HepG2 (cell line): Measurements from ENCODE around the gene ANKRD52. TPM values are rescaled to one million over a fixed set of nuclear protein-coding genes. Genes with fewer than 3 reads are reported as not detected.

Experiments used
- ATF6 ChIP-seq: sonication (generic); formaldehyde crosslinking; conservative IDR thresholded peaks from 2 replicates; pipeline ENCODE4 v1.4.0; 2020; ENCODE audit warnings: missing genetic modification reagents
- BRCA1 ChIP-seq: sonication (generic); formaldehyde crosslinking; IDR thresholded peaks from 2 replicates; pipeline ENCODE4 v1.4.0; 2020; ENCODE audit warnings: missing genetic modification reagents
- HNRNPLL ChIP-seq: fragments of 200-400 bp; formaldehyde crosslinking; IDR thresholded peaks from 2 replicates; pipeline ENCODE4 v1.6.1; 2017; ENCODE audit warnings: mild to moderate bottlenecking, low read depth, low read length; ENCODE audit not compliant: poor library complexity, severe bottlenecking
- MXI1 ChIP-seq: IDR thresholded peaks from 3 replicates; pipeline ENCODE4 v1.6.1; 2012; ENCODE audit warnings: low read depth, low read length, inconsistent platforms, borderline replicate concordance
- SMAD9 ChIP-seq: sonication (generic); formaldehyde crosslinking; IDR thresholded peaks from 2 replicates; pipeline ENCODE4 v1.5.1; 2020; ENCODE audit warnings: mild to moderate bottlenecking, missing genetic modification reagents
- SOX5 ChIP-seq: IDR thresholded peaks from 2 replicates; pipeline ENCODE4 v1.6.1; 2016; ENCODE audit warnings: borderline replicate concordance
- STAT6 ChIP-seq: sonication (generic); formaldehyde crosslinking; IDR thresholded peaks from 2 replicates; pipeline ENCODE4 v1.4.0; 2020; ENCODE audit warnings: missing genetic modification reagents, mild to moderate bottlenecking, borderline replicate concordance
- ZKSCAN8 ChIP-seq: IDR thresholded peaks from 2 replicates; pipeline ENCODE4 v1.6.1; 2016; ENCODE audit warnings: borderline replicate concordance, missing genetic modification reagents, missing compliant biosample characterization
- ZMAT3 ChIP-seq: sonication (generic); formaldehyde crosslinking; conservative IDR thresholded peaks from 2 replicates; pipeline ENCODE4 v1.7.0; 2021; ENCODE audit warnings: missing genetic modification reagents
- ZNF142 ChIP-seq: sonication (generic); formaldehyde crosslinking; IDR thresholded peaks from 2 replicates; pipeline ENCODE4 v1.4.0; 2020; ENCODE audit warnings: missing genetic modification reagents
- ZNF24 ChIP-seq: fragments of 450-650 bp; IDR thresholded peaks from 2 replicates; pipeline ENCODE4 v1.6.1; 2017; ENCODE audit warnings: antibody characterized with exemption, mild to moderate bottlenecking
- ZNF296 ChIP-seq: sonication (generic); formaldehyde crosslinking; conservative IDR thresholded peaks from 2 replicates; pipeline ENCODE4 v1.5.0; 2020; ENCODE audit warnings: mild to moderate bottlenecking, missing genetic modification reagents
- ZNF512B ChIP-seq: sonication (generic); formaldehyde crosslinking; IDR thresholded peaks from 2 replicates; pipeline ENCODE4 v1.5.1; 2020; ENCODE audit warnings: missing genetic modification reagents, mild to moderate bottlenecking, borderline replicate concordance
- ZNF883 ChIP-seq: sonication (generic); formaldehyde crosslinking; IDR thresholded peaks from 2 replicates; pipeline ENCODE4 v1.5.1; 2020; ENCODE audit warnings: mild to moderate bottlenecking, missing genetic modification reagents; ENCODE audit errors: not compliant biosample characterization
- polyA plus RNA-seq, 8 experiments: library from polyadenylated mRNA; depleted of rRNA in 3 of 8; stranded (reverse) in 7 of 8; unstranded in 1 of 8; fragments of >200 nt; fragmentation: Illumina TruSeq in 4 of 8; extraction: Trizol in 4 of 8; gene quantifications; 2 replicates each; pipeline versions ENCODE4 v1.2.1 to v1.2.3, GENCODE V29; 2011 to 2016; ENCODE audit warnings: low read depth in 4 of 8, missing spikeins in 1 of 8, mixed read lengths in 1 of 8; ENCODE audit not compliant: insufficient read depth in 1 of 8
- total RNA-seq, 5 experiments: library from RNA; depleted of rRNA; stranded (reverse); fragments of >200 nt; fragmentation: Illumina TruSeq; extraction: Trizol; gene quantifications; 2 replicates each; pipeline ENCODE4 v1.2.3, GENCODE V29; 2016; ENCODE audit warnings: low read depth in 1 of 5

Gene ANKRD52
- total and polyA plus RNA-seq, 2 of the 13 experiments (the other 11 are each of a cell fraction or from before 2014, with no cell fraction given): 7.8 to 9.2 TPM

- TF ChIP-seq BRCA1 (CRISPR knock-in tag): 0 out of 2 replicates have a peak, but pooled peaks have one; percentile 52
- no peak for TF ChIP-seq ZNF883 (CRISPR knock-in tag)
- TF ChIP-seq ZNF24: peak; percentile 91
- TF ChIP-seq SMAD9 (CRISPR knock-in tag): no peak
- TF ChIP-seq ATF6 (CRISPR knock-in tag): no peak
- no peak for TF ChIP-seq HNRNPLL
- 0 out of 2 replicates have a peak, but pooled peaks have one; percentile 9 for TF ChIP-seq ZMAT3 (CRISPR knock-in tag)
- no peak for TF ChIP-seq ZNF296
- TF ChIP-seq ZNF512B: no peak
- peak; percentile 33; the same call in 1 of the 2 replicates for TF ChIP-seq SOX5
- TF ChIP-seq STAT6 (CRISPR knock-in tag): 0 out of 2 replicates have a peak, but pooled peaks have one; percentile 70
- TF ChIP-seq MXI1: peak; percentile 63; the same call in 1 of the 3 replicates
- TF ChIP-seq ZNF142 (CRISPR knock-in tag): 0 out of 2 replicates have a peak, but pooled peaks have one; percentile 32
- peak; percentile 48; the same call in 1 of the 2 replicates for TF ChIP-seq ZKSCAN8 (CRISPR knock-in tag)
Observed at GRCh38 chr12:56189918-56190694, 68.1 kb downstream of the ANKRD52 start (continued).
